GM18951 (cell line): ENCODE measurements around the gene FNDC3B.

Source experiments
- POLR2A ChIP-seq: IDR thresholded peaks from 4 replicates; pipeline ENCODE4 v1.6.1; 2011; ENCODE audit warnings: mild to moderate bottlenecking; ENCODE audit not compliant: insufficient read length, insufficient read depth; ENCODE audit errors: extremely low read depth
- in situ Hi-C: fragments of 300-500 bp; cut with MboI; formaldehyde crosslinking; loops from one replicate; pipeline ENCODE4 v1.12.0; 2022; ENCODE audit warnings: low sequenced_read_pairs, mixed read lengths, inconsistent platforms; ENCODE audit not compliant: unreplicated experiment

The FNDC3B gene

DNA sequence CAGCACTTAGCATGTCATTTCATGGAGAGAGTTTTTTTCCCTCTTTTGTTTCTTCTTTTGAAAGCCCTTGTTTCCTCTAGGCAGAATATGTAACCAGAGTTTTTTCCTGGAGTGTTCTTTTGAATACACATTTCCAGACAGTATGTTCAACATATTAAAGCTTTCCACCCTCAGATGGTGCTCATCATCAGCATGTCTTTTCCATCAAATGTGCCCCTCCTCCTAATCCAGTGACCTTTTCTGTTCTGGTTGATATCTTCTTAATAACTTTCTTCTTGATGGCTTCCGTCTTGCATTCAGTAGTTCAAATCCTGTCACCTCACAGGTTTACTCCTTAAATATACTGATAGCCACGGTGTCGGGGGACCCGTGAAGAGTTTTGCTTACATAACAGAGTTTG lies 78.6 kb downstream of the FNDC3B start:
- TF ChIP-seq POLR2A = no peak
- in situ Hi-C loops = no loop called here

DNA sequence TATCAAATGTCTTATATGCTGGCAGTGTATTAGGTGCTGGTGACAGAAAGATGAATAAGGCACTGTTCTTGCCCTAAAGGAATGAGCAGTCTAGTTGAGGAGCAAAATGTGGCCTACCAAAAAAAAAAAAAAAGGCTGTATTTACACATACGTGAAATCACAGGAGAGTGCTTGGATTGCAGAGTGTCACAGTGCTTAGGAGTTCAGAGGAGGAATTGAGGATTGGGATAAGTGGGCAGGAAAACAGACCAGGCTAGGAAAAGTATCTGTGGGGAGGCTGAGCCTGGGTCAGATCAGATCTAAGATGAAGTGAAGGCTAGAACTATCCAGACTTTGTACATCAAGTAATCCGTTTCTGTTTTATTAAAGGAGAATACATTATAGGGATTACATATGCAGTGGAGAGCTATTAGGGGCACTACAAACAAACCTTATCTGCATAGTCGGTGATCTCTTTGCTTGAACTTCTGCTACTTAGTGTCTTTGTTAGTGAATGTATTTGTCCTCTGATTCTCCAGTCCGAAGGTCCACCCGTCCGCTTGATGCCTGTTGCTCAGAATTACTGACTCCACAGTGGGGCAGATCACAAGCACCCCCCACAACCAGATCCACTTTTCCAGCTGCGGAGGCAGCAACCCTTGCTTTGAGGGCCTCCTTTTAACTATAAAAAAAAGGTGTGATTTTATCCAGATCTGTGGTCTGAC lies 80.0 kb downstream of the FNDC3B start:
- no peak for TF ChIP-seq POLR2A
- in situ Hi-C loops = no loop called here

DNA sequence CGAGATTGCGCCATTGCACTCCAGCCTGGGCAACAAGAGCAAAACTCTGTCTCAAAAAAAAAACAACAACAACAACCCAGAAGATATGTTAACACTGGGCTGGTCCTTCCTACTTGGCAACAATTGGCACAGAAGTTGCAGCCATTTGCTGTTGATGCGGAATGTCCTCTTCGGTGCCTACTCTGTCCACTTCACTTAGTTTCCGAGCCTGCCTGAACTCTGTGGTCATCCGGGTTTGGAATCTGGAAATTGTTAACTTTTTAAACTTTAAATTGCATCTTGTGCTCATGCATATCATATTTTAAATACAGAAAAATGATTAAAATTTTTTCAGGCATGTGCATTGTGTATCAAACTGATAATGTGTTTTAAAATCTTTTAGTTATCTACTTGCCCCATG lies 81.5 kb downstream of the FNDC3B start:
- TF ChIP-seq POLR2A = no peak
- in situ Hi-C loops = no loop called here

DNA sequence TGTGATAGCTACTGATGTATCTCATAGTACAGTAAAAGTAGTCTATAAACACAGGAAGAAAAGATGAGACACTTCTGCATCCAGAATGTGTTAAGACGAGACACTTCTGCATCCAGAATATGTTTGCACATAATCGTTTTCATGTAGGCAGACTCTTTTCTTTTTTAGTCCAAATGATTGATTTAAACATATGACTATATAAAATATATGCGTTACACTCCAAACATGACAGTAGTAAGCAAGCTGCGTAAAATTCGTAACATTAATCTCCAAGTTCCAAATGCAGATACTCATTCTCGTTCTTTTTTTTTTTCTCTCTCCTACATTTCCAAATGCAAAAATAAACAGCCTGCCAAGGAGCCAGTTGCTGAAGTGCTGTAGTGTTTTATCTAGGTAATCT lies 82.6 kb downstream of the FNDC3B start:
- in situ Hi-C loops = no loop called here

DNA sequence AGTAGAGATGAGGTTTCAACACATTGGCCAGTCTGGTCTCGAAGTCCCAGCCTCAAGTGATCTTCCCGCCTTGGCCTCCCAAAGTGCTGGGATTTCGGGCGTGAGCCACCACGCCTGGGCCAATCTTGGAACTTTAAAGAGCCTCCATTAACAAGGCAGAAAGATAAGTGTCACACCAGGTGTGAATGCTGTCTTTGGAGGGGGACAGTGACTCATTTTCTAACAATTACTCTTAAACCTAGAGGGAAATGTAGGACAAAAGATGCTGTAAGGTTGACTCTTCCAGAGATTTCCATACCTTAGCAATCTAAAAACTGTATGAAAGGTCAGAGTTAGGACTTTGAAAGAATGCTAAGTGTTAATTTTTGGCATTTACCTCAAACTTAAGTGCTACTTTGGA lies 84.9 kb downstream of the FNDC3B start:
- in situ Hi-C loops = no loop called here
- TF ChIP-seq POLR2A = no peak

More for the DNA sequence above, 82.6 kb downstream of the FNDC3B start:
- no peak for TF ChIP-seq POLR2A

DNA sequence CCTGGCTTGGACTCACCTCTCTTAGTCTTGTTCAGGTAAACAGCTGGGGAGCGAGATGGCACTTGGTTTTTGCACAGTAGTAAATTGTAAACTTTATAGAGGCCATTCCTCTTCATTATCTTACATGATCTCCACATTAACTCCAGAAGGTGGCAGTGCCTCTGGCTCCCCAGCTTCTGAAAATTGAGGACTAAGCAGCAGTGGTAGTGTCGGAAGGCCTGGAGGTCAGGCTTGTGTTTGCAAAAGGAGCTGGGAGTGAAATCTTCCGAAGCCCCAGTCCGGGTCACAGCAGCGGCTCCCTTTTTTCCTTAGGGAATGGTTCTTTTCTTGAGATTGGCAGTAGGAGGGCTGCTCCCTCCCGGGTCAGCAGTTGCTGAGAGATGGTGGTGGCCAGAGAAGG lies 85.7 kb downstream of the FNDC3B start:
- in situ Hi-C loops = no loop called here
- TF ChIP-seq POLR2A = no peak

DNA sequence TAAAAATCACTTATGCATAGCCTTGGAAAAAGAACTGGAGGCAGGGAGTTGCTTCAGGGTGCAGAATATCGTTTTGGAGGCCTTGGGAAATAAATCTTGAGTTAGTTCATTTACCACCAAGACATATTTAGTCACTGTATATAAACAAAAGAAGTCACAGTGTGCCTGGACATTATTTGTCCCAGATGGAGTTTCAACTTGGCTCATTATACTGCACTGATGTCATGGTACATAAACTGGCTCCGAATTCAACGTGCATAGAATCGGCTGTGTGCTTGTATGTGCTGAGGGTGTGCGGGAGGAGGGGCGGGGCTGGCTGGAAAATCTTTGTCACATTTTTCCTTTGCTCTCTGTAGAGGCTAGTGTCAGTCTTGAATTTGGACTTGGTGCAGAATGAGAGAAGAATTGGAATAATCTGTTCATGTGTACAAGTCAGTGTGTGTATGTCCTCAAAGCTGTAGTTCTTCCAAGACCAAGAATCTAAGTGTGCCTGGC lies 86.6 kb downstream of the FNDC3B start:
- in situ Hi-C loops = no loop called here
- TF ChIP-seq POLR2A = no peak

DNA sequence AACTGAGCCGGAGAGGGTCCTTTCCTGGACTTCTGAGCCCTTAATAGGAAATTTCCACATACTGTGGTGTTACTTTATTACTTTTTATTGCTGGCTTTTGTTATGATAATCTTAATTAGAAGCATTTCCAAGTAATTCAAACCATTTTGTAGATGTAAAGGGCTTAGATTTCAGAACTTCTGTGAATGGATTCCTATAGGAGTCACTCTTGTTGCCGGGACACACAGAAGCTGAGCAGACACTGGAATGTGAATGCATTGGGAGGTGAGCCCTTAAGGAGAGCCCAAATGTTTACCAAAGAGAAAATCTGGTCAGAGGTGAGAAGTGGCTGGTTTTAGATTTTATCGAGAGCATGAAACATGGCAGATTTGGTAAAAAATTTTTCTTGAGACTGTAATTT lies 87.4 kb downstream of the FNDC3B start:
- in situ Hi-C loops = no loop called here

DNA sequence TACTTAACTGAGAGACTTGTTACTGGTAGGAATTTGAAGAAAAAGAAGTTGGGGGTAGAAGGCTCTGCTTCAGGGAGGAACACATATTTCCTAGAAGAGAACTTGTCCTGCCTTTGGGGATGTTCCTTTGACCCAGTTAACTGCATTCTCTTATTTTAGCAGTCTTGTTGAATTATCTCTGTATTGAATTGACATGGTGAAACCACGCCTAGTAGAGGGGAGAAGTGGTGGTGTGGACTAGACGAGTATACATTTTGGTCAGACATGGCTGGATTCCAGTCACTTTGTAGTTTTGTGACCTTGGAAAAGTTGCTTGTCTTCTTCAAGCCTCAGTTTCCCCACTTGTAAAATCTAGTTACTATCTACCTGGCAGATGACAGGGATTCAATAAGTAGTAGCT lies 87.8 kb downstream of the FNDC3B start:
- no peak for TF ChIP-seq POLR2A
- in situ Hi-C loops = no loop called here

More for the DNA sequence above, 87.4 kb downstream of the FNDC3B start:
- no peak for TF ChIP-seq POLR2A

DNA sequence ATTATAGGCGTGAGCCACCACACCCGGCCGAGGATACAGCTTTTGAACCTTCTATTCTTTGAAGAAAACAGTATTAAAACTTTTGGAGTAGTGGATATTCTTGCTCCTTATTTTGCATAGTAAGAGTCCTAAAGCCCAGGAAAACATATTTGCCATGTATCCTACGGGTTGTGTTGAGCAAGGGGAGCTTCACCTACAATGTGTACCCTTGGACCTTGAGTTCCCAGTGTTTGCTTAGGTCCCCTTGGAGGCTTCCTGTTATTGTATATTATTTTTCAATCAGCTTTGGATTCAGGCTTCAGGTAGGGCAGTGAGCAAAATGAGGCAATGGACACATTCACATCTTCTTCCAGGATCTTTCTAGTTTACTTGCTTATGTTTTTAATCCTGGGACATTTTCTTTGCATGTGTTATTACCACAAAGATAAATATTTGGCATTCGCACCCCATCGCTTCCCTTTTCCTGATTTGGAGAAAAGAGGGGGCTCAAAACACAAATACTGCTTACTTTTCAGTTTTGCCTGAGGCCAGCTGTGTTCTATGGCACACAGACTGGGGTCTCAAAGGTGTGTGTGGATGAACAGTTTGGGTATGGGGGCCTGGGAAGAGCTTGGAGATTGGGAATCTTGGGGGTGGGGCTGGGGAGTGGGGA lies 88.7 kb downstream of the FNDC3B start:
- no peak for TF ChIP-seq POLR2A
- in situ Hi-C loops = no loop called here

DNA sequence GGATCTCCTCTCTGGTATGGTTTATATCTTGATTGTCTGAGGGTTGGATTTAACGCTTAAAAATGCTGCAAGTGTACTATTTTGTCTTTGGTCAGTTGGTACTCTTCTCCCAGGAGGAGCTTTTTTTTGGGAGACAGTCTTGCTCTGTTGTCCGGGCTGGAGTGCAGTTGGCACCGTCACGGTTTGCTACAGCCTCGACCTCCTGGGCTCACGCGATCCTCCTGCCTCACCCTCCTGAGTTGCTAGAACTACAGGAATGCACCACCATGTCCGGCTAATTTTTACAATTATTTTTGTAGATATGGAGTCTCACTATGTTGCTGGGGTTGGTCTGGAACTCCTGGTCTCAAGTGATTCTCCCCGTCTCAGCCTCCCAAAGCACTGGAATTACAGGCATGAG lies 89.5 kb downstream of the FNDC3B start:
- in situ Hi-C loops = no loop called here
- no peak for TF ChIP-seq POLR2A

DNA sequence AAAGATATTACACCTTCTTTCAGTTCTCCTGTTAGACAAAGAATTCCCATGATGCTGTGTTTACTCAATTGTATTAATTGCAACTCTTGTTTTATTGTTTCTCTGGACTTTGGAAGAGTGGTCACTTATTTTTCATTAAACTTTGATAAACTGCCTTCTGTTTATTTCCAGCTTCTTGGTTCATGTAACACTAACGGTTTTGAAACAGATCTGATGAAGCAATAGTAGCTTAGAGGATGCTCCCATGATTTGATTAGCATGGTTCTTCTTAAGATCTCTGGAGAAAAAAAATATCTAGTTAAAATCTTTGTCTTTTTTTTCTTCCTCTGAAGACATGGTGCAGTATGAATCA lies 90.1 kb downstream of the FNDC3B start:
- in situ Hi-C loops = no loop called here
- TF ChIP-seq POLR2A = no peak

DNA sequence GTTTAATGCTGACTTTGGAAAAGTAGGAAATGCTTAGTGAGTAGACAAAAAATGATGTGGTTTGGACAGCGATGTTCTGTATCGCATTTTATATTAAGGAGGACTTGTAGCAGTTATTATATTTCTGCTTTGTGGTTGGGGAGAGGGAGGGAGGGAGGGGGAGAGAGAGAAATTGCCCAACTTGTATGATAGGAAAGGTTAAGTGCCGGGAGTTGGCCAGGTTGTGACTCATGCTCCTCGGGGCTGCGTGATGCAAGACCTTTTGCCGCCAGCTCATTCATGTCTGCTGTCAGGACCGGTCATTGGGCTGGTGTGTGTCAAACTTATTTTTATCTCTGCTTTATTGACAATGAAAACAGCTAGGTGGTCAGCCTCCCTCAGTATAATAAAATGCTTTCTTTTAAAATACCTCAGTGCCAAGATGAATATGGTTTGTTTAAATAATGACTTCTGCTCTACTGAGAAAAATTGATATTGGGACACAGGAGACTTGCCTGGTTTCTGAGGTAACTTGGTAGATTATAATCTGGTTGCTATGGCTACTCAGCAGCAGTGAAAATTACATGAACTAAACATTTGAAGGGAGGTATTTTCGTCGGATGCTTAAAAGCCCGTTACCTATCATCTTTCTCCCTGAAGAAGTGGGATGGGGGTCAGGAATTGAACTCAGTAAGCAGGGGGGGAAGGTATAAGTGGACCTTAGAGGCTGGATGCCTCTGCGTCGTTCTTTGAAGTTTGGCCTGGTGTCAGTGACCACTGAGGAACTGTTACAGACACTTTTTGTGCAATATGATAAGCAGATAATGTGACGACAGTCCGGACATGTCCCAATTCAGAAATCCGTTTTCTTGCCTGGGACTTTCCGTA lies 90.7 kb downstream of the FNDC3B start:
- in situ Hi-C loops = no loop called here
- TF ChIP-seq POLR2A = no peak
